K562 (cell line): Measurements from ENCODE around the gene TMEM170A. TPM values are rescaled to one million over a fixed set of nuclear protein-coding genes. Genes with fewer than 3 reads are reported as not detected.

Experiments
- CCNT2 ChIP-seq: IDR thresholded peaks from 2 replicates; pipeline ENCODE4 v1.6.1; 2011; ENCODE audit warnings: borderline replicate concordance, low read depth, mild to moderate bottlenecking, moderate library complexity, mixed read lengths, low read length; ENCODE audit not compliant: insufficient read length; ENCODE audit errors: extremely low read depth
- EHMT2 ChIP-seq: fragments of 450-650 bp; IDR thresholded peaks from 2 replicates; pipeline ENCODE4 v1.6.1; 2018; ENCODE audit warnings: antibody characterized with exemption
- ETV1 ChIP-seq: fragments of 450-650 bp; conservative IDR thresholded peaks from 2 replicates; pipeline ENCODE4 v1.6.1; 2016; ENCODE audit warnings: missing genetic modification characterization, control low read depth, low read depth, missing compliant biosample characterization
- FOXM1 ChIP-seq, 2 experiments: fragments of 450-650 bp in 1 of 2; sonication (generic) in 1 of 2; formaldehyde crosslinking in 1 of 2; IDR thresholded peaks; 2 replicates each; pipeline versions ENCODE4 v1.6.1 to v1.9.0; 2017 to 2022; ENCODE audit warnings: low read depth in 2 of 2, mild to moderate bottlenecking in 2 of 2, missing genetic modification reagents in 1 of 2, moderate library complexity in 1 of 2
- FOXO4 ChIP-seq: fragments of 450-650 bp; formaldehyde crosslinking; IDR thresholded peaks from 2 replicates; pipeline ENCODE4 v1.4.0; 2020; ENCODE audit warnings: mild to moderate bottlenecking, moderate library complexity
- GABPB1 ChIP-seq: sonication (generic); formaldehyde crosslinking; IDR thresholded peaks from 2 replicates; pipeline ENCODE4 v1.8.0; 2022; ENCODE audit warnings: mild to moderate bottlenecking, missing genetic modification reagents
- NFRKB ChIP-seq: fragments of 450-650 bp; IDR thresholded peaks from 2 replicates; pipeline ENCODE4 v1.6.1; 2016; ENCODE audit warnings: low read depth
- RBM15 ChIP-seq: fragments of 200-400 bp; formaldehyde crosslinking; IDR thresholded peaks from 2 replicates; pipeline ENCODE4 v1.6.1; 2018; ENCODE audit warnings: mild to moderate bottlenecking, low read length, moderate library complexity; ENCODE audit not compliant: insufficient read depth
- RBM25 ChIP-seq: fragments of 200-400 bp; formaldehyde crosslinking; IDR thresholded peaks from 2 replicates; pipeline ENCODE4 v1.6.1; 2018; ENCODE audit warnings: low read length, low read depth, moderate library complexity; ENCODE audit not compliant: severe bottlenecking
- ZBTB40 ChIP-seq, 2 experiments: fragments of 450-650 bp in 1 of 2; sonication (generic) in 1 of 2; formaldehyde crosslinking in 1 of 2; IDR thresholded peaks; 2 replicates each; pipeline versions ENCODE4 v1.7.1 to v1.9.0; 2016 to 2022; ENCODE audit warnings: inconsistent platforms in 1 of 2, mild to moderate bottlenecking in 1 of 2, missing genetic modification reagents in 1 of 2
- ZFP1 ChIP-seq: fragments of 450-650 bp; formaldehyde crosslinking; IDR thresholded peaks from 2 replicates; pipeline ENCODE4 v1.4.0; 2020; ENCODE audit warnings: mild to moderate bottlenecking, mixed read lengths
- ZKSCAN3 ChIP-seq: fragments of 250-450 bp; sonication (Bioruptor Pico); IDR thresholded peaks from 2 replicates; pipeline ENCODE4 v1.4.0; 2020
- ZNF449 ChIP-seq: fragments of 250-450 bp; sonication (Bioruptor Pico); IDR thresholded peaks from 2 replicates; pipeline ENCODE4 v1.8.0; 2022; ENCODE audit warnings: moderate library complexity, mild to moderate bottlenecking, inconsistent platforms
- ZNF584 ChIP-seq: fragments of 200-800 bp; sonication (Bioruptor generic); IDR thresholded peaks from 2 replicates; pipeline ENCODE4 v1.6.1; 2016; ENCODE audit warnings: low read depth, mild to moderate bottlenecking, missing genetic modification characterization, missing compliant biosample characterization
- polyA plus RNA-seq, 8 experiments: library from polyadenylated mRNA; depleted of rRNA in 4 of 8; stranded (reverse) in 5 of 8; unstranded in 3 of 8; fragments of >200 nt; fragmentation: Nextera tagmentation in 2 of 8; fragmentation: Illumina TruSeq in 1 of 8; extraction: Ambion mirVana in 2 of 8; extraction: Trizol in 1 of 8; gene quantifications; 2 replicates each; pipeline versions ENCODE4 v1.2.1 to v1.2.3, GENCODE V29; 2011 to 2014; ENCODE audit warnings: inconsistent platforms in 1 of 8, missing spikeins in 1 of 8
- total RNA-seq, 7 experiments: library from RNA; depleted of rRNA in 6 of 7; stranded (reverse); fragments of >200 nt in 6 of 7; fragmentation: Illumina TruSeq in 2 of 7; extraction: Trizol in 2 of 7; gene quantifications; 2 replicates each; pipeline versions ENCODE4 v1.2.1 to v1.2.3, GENCODE V29; 2011 to 2021; ENCODE audit warnings: low replicate concordance in 1 of 7

The TMEM170A gene
- total and polyA plus RNA-seq, 9 of the 15 experiments (the other 6 are each of a cell fraction or from before 2014, with no cell fraction given), result 6.1 to 30.2 (median 15.0) TPM

- TF ChIP-seq ZBTB40 (IDR thresholded peaks at IDR 0.05), result peak; percentile 7; the same call in 1 of the 2 replicates
- TF ChIP-seq ZBTB40 (CRISPR knock-in tag; IDR thresholded peaks at IDR 0.05), result no peak
- TF ChIP-seq RBM15, result no peak
- TF ChIP-seq FOXO4 (CRISPR knock-in tag), result no peak
- TF ChIP-seq GABPB1 (CRISPR knock-in tag), result no peak
- 0 out of 2 replicates have a peak, but pooled peaks have one; percentile 36 for TF ChIP-seq ZFP1
- TF ChIP-seq RBM25, result peak; percentile 31
- no peak for TF ChIP-seq ZKSCAN3 (CRISPR knock-in tag)
- TF ChIP-seq NFRKB, result peak; percentile 93
- peak; percentile 24; the same call in 1 of the 2 replicates for TF ChIP-seq FOXM1 (IDR thresholded peaks at IDR 0.05; ENCODE audit: low read depth)
- TF ChIP-seq FOXM1 (CRISPR knock-in tag; IDR thresholded peaks at IDR 0.05; ENCODE audit: low read depth), result no peak; the same call in 1 of the 2 replicates
- TF ChIP-seq ZNF584 (CRISPR knock-in tag), result no peak
- no peak for TF ChIP-seq ETV1
- no peak for TF ChIP-seq ZNF449 (CRISPR knock-in tag)
- peak; percentile 74; the same call in 1 of the 2 replicates for TF ChIP-seq EHMT2
- no peak for TF ChIP-seq CCNT2
Observed at GRCh38 chr16:75433732-75434413, 30.6 kb downstream of the TMEM170A start (continued).
